Uterus (tissue), 4 donors: ENCODE results near the gene TXNDC5. TPM values are rescaled to one million over a fixed set of nuclear protein-coding genes. Genes with fewer than 3 reads are reported as not detected.

Experiments
- DNase-seq, 2 donors: peaks; one replicate each; pipeline ENCODE4 v3.0.0-alpha.2; 2019 to 2020
- H3K27ac ChIP-seq, 2 donors: fragments of 200-600 bp; sonication (generic); 1 replicate in 1 of 2; 2 replicates in 1 of 2; pipeline ENCODE4 v1.5.1; 2016 to 2018
- H3K27me3 ChIP-seq, 2 donors: fragments of 200-600 bp; sonication (generic); one replicate each; pipeline ENCODE4 v1.5.1; 2018 to 2019; ENCODE audit warnings: control low read depth in 1 of 2
- H3K36me3 ChIP-seq, 2 donors: fragments of 200-600 bp; sonication (generic); one replicate each; pipeline ENCODE4 v1.5.1; 2019; ENCODE audit warnings: control low read depth in 1 of 2
- H3K4me1 ChIP-seq, 2 donors: fragments of 200-600 bp; sonication (generic); one replicate each; pipeline ENCODE4 v1.5.1; 2018 to 2019; ENCODE audit warnings: control low read depth in 1 of 2
- H3K4me3 ChIP-seq, 2 donors: fragments of 200-600 bp; sonication (generic); 1 replicate in 1 of 2; 2 replicates in 1 of 2; pipeline ENCODE4 v1.5.1; 2018 to 2019; ENCODE audit warnings: mild to moderate bottlenecking in 1 of 2
- H3K9me3 ChIP-seq, 2 donors: fragments of 200-600 bp; sonication (generic); one replicate each; pipeline ENCODE4 v1.5.1; 2019; ENCODE audit warnings: control low read depth in 1 of 2
- POLR2A ChIP-seq, 2 donors: fragments of 450-650 bp; IDR thresholded peaks; one replicate each; pipeline ENCODE4 v1.6.1; 2016; ENCODE audit warnings: antibody characterized with exemption in 2 of 2, mild to moderate bottlenecking in 1 of 2, moderate library complexity in 1 of 2
- intact Hi-C: fragments of 100-400 bp; cut with DNase I; formaldehyde crosslinking; loops from one replicate; pipeline ENCODE4 v1.15.1; 2023; ENCODE audit warnings: low total_unique reads
- total RNA-seq, 4 donors: library from RNA; depleted of rRNA in 3 of 4; stranded (reverse); fragments of >200 nt in 3 of 4; gene quantifications; one replicate each; pipeline versions ENCODE4 v1.1.0 to v1.2.4, GENCODE V29; 2014 to 2023
- TF ChIP-seq, protein P1 (sequence below), 4 experiments: fragments of 200-600 bp in 2 of 4; fragments of 450-650 bp in 2 of 4; sonication (generic) in 2 of 4; IDR thresholded peaks; one replicate each; pipeline ENCODE4 v1.5.1; 2016 to 2019; ENCODE audit warnings: antibody characterized with exemption in 4 of 4, mild to moderate bottlenecking in 2 of 4, moderate library complexity in 1 of 4
- donor health status: DM: yes; HTN: yes; CAD: no.

TXNDC5 gene
- total RNA-seq, 4 donors from 2014 or later: 70.8 to 279 (median 104) TPM

DNA sequence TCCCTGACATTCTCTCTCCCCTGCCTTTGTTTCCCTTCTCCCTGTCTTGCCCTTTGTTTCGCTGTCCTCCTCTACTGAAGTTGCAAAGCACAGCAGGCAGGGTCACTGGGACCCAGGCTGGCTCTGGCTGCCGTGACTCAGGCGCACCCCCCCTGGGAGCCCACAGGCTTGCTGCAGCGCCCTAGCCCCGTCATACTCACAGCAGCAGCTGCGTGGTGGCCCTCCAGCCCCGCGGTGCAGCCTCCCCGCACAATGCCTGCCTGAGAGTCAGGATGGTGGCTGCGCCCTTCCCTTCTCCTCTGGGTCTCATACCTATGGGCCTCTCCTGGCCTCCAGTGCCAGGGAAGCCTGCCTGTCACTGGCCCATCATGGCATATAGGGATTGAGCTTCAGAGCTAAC lies 41.7 kb downstream of the TXNDC5 start:
- DNase-seq: no peak
- H3K36me3 ChIP-seq: no peaks in the 10 kb centered on the region
- intact Hi-C loops: no loop called here
- no peak overlapping the region for H3K4me3 ChIP-seq
- no peaks in the 10 kb centered on the region for H3K4me1 ChIP-seq
- TF ChIP-seq, protein P1, sequence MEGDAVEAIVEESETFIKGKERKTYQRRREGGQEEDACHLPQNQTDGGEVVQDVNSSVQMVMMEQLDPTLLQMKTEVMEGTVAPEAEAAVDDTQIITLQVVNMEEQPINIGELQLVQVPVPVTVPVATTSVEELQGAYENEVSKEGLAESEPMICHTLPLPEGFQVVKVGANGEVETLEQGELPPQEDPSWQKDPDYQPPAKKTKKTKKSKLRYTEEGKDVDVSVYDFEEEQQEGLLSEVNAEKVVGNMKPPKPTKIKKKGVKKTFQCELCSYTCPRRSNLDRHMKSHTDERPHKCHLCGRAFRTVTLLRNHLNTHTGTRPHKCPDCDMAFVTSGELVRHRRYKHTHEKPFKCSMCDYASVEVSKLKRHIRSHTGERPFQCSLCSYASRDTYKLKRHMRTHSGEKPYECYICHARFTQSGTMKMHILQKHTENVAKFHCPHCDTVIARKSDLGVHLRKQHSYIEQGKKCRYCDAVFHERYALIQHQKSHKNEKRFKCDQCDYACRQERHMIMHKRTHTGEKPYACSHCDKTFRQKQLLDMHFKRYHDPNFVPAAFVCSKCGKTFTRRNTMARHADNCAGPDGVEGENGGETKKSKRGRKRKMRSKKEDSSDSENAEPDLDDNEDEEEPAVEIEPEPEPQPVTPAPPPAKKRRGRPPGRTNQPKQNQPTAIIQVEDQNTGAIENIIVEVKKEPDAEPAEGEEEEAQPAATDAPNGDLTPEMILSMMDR (IDR thresholded peaks at IDR 0.05): no peak
- TF ChIP-seq POLR2A (IDR thresholded peaks at IDR 0.05): no peak
- no peak overlapping the region for H3K27ac ChIP-seq
- no peaks in the 10 kb centered on the region for H3K9me3 ChIP-seq
- H3K27me3 ChIP-seq: no peaks in the 10 kb centered on the region

- Histone ChIP-seq H3K9me3 (no peaks in the 10 kb centered on the region), H3K27ac (no peak overlapping the region), H3K4me1 (no peaks in the 10 kb centered on the region), H3K36me3 (no peaks in the 10 kb centered on the region), H3K27me3 (no peaks in the 10 kb centered on the region), H3K4me3 (no peak overlapping the region)
- intact Hi-C loops: no loop called here
- TF ChIP-seq POLR2A (IDR thresholded peaks at IDR 0.05): no peak
- TF ChIP-seq, protein P1 (IDR thresholded peaks at IDR 0.05): no peak
- no peak for DNase-seq
These were observed 44.1 kb downstream of the TXNDC5 start for GRCh38 chr6:7866526-7866925.

DNA sequence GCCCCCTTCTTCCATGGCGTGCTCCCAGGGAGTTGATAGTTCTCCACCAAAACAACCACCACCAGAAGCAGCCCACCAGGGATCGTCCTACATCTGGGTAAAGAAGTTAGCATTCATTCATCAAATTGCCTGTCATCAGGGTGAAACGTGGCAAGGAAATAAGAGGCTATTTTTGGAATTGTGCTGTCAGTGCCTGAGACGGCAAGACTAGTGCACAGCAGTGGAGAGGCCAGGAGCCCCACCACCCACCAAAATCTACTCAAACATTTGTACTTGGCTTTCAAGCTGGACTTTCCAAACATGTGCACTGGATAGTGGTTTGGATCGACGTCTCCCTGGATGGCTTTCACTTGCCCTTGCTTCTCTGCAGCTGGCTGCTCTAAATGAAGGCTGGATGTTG lies 44.8 kb downstream of the TXNDC5 start:
- TF ChIP-seq, protein P1 (IDR thresholded peaks at IDR 0.05): no peak
- TF ChIP-seq POLR2A (IDR thresholded peaks at IDR 0.05): no peak
- Histone ChIP-seq H3K4me3 (no peak overlapping the region), H3K9me3 (no peaks in the 10 kb centered on the region), H3K27ac (no peak overlapping the region), H3K36me3 (no peaks in the 10 kb centered on the region), H3K27me3 (no peaks in the 10 kb centered on the region), H3K4me1 (no peaks in the 10 kb centered on the region)
- no peak for DNase-seq
- intact Hi-C loops: no loop called here

DNA sequence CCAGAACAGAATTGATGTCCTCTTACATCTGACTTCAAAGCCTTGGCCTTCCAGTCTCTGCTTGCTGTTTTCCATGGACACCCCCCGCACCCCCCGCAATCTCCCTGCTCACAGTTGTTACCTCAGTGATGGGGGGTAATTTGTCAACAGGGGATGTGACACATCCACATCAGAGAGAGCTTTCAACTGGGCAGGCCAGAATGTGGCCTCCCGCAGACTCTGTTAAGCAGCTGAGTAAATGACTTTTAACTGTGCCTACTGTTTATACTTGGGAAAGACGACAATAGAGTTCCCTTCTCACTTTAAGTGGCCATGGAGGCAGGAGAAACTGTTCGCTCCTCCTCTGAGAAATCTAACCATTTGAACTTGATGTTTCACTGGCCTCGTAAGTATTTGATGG lies 51.0 kb downstream of the TXNDC5 start:
- intact Hi-C loops: no loop called here
- Histone ChIP-seq H3K4me1 (no peaks in the 10 kb centered on the region), H3K27ac (no peak overlapping the region), H3K9me3 (no peaks in the 10 kb centered on the region), H3K4me3 (no peak overlapping the region), H3K36me3 (no peaks in the 10 kb centered on the region), H3K27me3 (no peaks in the 10 kb centered on the region)
- no peak for TF ChIP-seq POLR2A (IDR thresholded peaks at IDR 0.05)
- TF ChIP-seq, protein P1 (IDR thresholded peaks at IDR 0.05): no peak
- no peak for DNase-seq

- no peaks in the 10 kb centered on the region for H3K36me3 ChIP-seq
- H3K27me3 ChIP-seq: no peaks in the 10 kb centered on the region
- intact Hi-C loops: no loop called here
- no peaks in the 10 kb centered on the region for H3K4me1 ChIP-seq
- no peak overlapping the region for H3K27ac ChIP-seq
- no peak for TF ChIP-seq POLR2A (IDR thresholded peaks at IDR 0.05)
- TF ChIP-seq, protein P1 (IDR thresholded peaks at IDR 0.05): no peak
- H3K9me3 ChIP-seq: peaks cover 0 to 11% of the 10 kb centered on the region in 2 donors
- no peak for DNase-seq
- H3K4me3 ChIP-seq: no peak overlapping the region
These were observed 58.8 kb downstream of the TXNDC5 start for GRCh38 chr6:7851780-7852179.
